Measurements from ENCODE around the gene HDAC5.
"Not testable (repeated sequence)": the region's sequence is repeated elsewhere in the genome, so short reads cannot be mapped to it uniquely, and the experiment has no call there.

Gene HDAC5

GRCh38 chr17:44132275-44132821, 8.9 kb upstream of the HDAC5 start:
- DNase-seq, result no peak

GRCh38 chr17:44131372-44131771, 7.9 kb upstream of the HDAC5 start:
- DNase-seq, result not testable (repeated sequence)

- DNase-seq, result no peak
Observed at GRCh38 chr17:44130693-44131349, 7.4 kb upstream of the HDAC5 start.

- DNase-seq, result no peak
Observed at GRCh38 chr17:44128383-44128782, 4.9 kb upstream of the HDAC5 start.

- DNase-seq, result no peak
Observed at GRCh38 chr17:44124118-44124438, 637 bp upstream of the HDAC5 start.

GRCh38 chr17:44122816-44123355, 555 bp downstream of the HDAC5 start:
- no peak for DNase-seq

GRCh38 chr17:44121997-44122815, 1.2 kb downstream of the HDAC5 start:
- DNase-seq, result peak in 1 of 3 donors; percentile 22

GRCh38 chr17:44120851-44121605, 2.4 kb downstream of the HDAC5 start:
- DNase-seq, result no peak

GRCh38 chr17:44120281-44120680, 3.2 kb downstream of the HDAC5 start:
- DNase-seq, result not testable (repeated sequence)

GRCh38 chr17:44119798-44120197, 3.6 kb downstream of the HDAC5 start:
- DNase-seq, result no peak

- no peak for DNase-seq
Observed at GRCh38 chr17:44119062-44119461, 4.4 kb downstream of the HDAC5 start.

- no peak for DNase-seq
Observed at GRCh38 chr17:44118427-44119050, 4.9 kb downstream of the HDAC5 start.

- no peak for DNase-seq
Observed at GRCh38 chr17:44117351-44117750, 6.1 kb downstream of the HDAC5 start.

GRCh38 chr17:44115585-44116415, 7.6 kb downstream of the HDAC5 start:
- DNase-seq, result peak; percentile 57 to 73 (median 57)

GRCh38 chr17:44113868-44114840, 9.3 kb downstream of the HDAC5 start:
- no peak for DNase-seq

GRCh38 chr17:44113382-44113781, 10.1 kb downstream of the HDAC5 start:
- no peak for DNase-seq

- no peak for DNase-seq
Observed at GRCh38 chr17:44112284-44113280, 10.9 kb downstream of the HDAC5 start.

GRCh38 chr17:44111777-44112176, 11.7 kb downstream of the HDAC5 start:
- DNase-seq, result no peak
